ENCODE results near the gene ESR1.

The ESR1 gene

DNA sequence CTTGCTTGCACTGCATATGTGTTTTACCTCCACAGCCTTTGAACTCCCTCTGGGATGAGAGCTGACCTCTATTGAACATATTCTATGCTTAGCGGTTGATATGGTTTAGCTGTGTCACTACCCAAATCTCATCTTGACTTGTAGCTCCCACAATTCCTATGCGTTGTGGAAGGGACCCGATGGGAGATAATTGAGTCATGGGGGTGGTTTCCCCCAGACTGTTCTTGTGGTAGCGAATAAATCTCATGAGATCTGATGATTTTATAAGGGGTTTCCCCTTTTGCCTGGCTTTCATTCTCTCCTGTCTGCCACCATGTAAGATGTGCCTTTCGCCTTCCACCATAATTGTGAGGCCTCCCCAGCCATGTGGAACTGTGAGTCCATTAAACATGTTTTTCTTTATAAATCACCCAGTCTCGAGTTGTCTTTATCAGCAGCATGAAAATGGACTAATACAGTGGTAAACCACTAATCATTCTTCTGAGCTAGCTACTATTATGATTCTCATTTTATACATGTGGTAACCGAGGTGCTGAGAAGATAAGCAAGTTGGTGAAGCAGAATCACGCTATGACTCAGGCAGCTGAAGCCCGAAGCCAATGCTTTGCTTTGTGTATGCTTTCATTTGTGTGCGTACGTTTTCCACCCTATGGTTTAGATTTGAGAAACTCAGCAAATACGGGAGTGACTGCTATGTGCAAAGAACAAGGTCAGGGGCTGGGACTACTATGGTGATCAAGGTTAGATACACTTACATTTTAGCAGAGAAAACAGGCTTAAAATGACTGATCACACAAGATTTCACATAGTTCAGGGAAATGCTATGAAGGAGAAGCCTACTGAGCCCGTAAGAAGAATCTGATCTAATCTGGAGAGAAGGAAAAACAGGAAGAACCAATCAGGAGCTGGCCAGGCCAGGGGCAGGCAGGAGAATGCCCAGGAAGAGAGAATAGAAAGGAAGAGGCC, 363.5 kb downstream of the ESR1 start:
- H3K27ac ChIP-seq = no peak overlapping the region
- TF ChIP-seq, protein P1, sequence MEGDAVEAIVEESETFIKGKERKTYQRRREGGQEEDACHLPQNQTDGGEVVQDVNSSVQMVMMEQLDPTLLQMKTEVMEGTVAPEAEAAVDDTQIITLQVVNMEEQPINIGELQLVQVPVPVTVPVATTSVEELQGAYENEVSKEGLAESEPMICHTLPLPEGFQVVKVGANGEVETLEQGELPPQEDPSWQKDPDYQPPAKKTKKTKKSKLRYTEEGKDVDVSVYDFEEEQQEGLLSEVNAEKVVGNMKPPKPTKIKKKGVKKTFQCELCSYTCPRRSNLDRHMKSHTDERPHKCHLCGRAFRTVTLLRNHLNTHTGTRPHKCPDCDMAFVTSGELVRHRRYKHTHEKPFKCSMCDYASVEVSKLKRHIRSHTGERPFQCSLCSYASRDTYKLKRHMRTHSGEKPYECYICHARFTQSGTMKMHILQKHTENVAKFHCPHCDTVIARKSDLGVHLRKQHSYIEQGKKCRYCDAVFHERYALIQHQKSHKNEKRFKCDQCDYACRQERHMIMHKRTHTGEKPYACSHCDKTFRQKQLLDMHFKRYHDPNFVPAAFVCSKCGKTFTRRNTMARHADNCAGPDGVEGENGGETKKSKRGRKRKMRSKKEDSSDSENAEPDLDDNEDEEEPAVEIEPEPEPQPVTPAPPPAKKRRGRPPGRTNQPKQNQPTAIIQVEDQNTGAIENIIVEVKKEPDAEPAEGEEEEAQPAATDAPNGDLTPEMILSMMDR (conservative IDR thresholded peaks at IDR 0.05) = no peak
- no peak for TF ChIP-seq ZFX (IDR thresholded peaks at IDR 0.05)

DNA sequence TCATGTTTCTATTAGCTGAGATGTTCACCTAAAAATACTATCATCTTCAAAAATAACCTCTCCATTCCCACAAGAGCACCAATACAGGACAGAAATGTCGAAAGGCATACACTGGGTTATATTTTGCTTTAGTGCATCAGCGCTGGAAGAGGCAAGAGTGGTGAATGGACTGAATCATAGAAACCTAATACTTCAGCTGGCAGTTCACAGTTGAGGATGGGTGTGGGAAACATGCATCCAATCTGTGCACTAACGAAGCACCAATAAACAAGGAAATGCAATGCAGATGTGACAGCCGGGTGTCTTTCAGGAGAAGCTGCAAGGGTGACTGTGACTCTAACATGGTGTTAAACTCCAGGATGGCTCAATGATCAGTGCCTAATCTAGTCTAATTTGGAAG, 365.8 kb downstream of the ESR1 start:
- TF ChIP-seq ZFX (IDR thresholded peaks at IDR 0.05) = no peak
- TF ChIP-seq, protein P1 (conservative IDR thresholded peaks at IDR 0.05) = no peak
- no peak overlapping the region for H3K27ac ChIP-seq

DNA sequence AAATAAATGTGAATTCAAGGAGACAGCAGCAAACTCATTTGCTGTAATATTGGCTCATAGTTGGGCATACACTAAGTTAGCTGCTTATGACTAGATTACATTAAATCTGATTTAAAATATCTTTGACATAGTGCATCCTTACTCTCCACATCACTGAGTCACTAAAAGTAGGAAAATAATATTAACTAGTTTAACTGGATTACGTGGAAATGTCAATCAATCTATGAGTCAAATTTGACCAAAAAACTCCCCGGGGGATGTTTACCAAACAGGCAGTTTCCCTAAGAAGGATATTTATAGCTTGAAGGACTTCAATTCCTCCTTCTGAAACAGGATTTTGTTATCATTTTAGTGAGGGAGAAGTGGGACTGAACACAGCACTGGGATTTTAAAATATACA, 366.5 kb downstream of the ESR1 start:
- no peak for TF ChIP-seq ZFX (IDR thresholded peaks at IDR 0.05)
- TF ChIP-seq, protein P1 (conservative IDR thresholded peaks at IDR 0.05) = no peak
- H3K27ac ChIP-seq = no peak overlapping the region

DNA sequence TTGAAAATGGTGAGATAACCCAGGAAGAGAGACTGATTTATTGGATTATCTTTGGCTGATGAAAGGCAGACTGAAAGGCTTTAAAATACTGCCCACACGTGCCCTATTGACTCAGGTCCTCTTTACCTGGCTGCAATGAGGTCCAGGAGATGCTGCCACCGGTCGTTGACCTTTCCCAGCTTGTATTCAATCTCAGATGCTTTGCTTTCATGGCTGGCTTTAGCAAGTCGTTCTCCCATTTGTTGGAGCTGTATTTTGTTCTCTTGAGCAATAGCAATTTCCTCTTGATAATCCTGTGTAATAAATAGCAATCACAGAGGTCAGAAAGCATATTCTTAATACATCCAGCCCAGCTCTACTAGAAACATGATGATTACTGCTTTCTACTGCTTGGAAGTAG, 368.8 kb downstream of the ESR1 start:
- TF ChIP-seq, protein P1 (conservative IDR thresholded peaks at IDR 0.05) = no peak
- no peak overlapping the region for H3K27ac ChIP-seq

All from C4-2B (cell line).